H9 (cell line): Measurements from ENCODE around the gene SMAP1. TPM values are rescaled to one million over a fixed set of nuclear protein-coding genes. Genes with fewer than 3 reads are reported as not detected.

Experiments
- DNase-seq: peaks from one replicate; pipeline ENCODE4 v3.0.0-alpha.2; 2017
- H2AFZ ChIP-seq: one replicate; pipeline ENCODE4 v1.6.1; 2013; ENCODE audit warnings: mild to moderate bottlenecking, low read length, control low read depth, moderate library complexity
- H2AK5ac ChIP-seq: 2 replicates; pipeline ENCODE4 v1.6.1; 2013; ENCODE audit warnings: low read length, control low read depth, mixed read lengths; ENCODE audit not compliant: insufficient read length
- H2BK120ac ChIP-seq: one replicate; pipeline ENCODE4 v1.6.1; 2013; ENCODE audit warnings: low read depth, mild to moderate bottlenecking, low read length, control low read depth, inconsistent platforms; ENCODE audit not compliant: poor library complexity, severe bottlenecking
- H2BK12ac ChIP-seq: 2 replicates; pipeline ENCODE4 v1.6.1; 2013; ENCODE audit warnings: low read length, control low read depth, mixed read lengths, low read depth; ENCODE audit not compliant: insufficient read length
- H2BK15ac ChIP-seq: 2 replicates; pipeline ENCODE4 v1.6.1; 2013; ENCODE audit warnings: low read depth, low read length, control low read depth
- H2BK20ac ChIP-seq: one replicate; pipeline ENCODE4 v1.6.1; 2013; ENCODE audit warnings: low read depth, mild to moderate bottlenecking, low read length, control low read depth, inconsistent platforms; ENCODE audit not compliant: poor library complexity, severe bottlenecking
- H2BK5ac ChIP-seq: 2 replicates; pipeline ENCODE4 v1.6.1; 2013; ENCODE audit warnings: low read length, control low read depth, mixed read lengths; ENCODE audit not compliant: insufficient read length
- H3K14ac ChIP-seq: 2 replicates; pipeline ENCODE4 v1.6.1; 2013; ENCODE audit warnings: low read length, control low read depth; ENCODE audit not compliant: insufficient read depth
- H3K18ac ChIP-seq: 2 replicates; pipeline ENCODE4 v1.6.1; 2013; ENCODE audit warnings: low read depth, mild to moderate bottlenecking, mixed read lengths, low read length, control low read depth; ENCODE audit not compliant: insufficient read length
- H3K23ac ChIP-seq: 2 replicates; pipeline ENCODE4 v1.6.1; 2013; ENCODE audit warnings: low read length, control low read depth, mixed read lengths, low read depth; ENCODE audit not compliant: insufficient read length
- H3K23me2 ChIP-seq: 2 replicates; pipeline ENCODE4 v1.6.1; 2013; ENCODE audit warnings: low read depth, mild to moderate bottlenecking, mixed read lengths, low read length, control low read depth; ENCODE audit not compliant: insufficient read length, poor library complexity, severe bottlenecking
- H3K27ac ChIP-seq: 2 replicates; pipeline ENCODE4 v1.5.1; 2013; ENCODE audit warnings: low read length, control low read depth, mixed read lengths, low read depth; ENCODE audit not compliant: insufficient read length
- H3K27me3 ChIP-seq: 2 replicates; pipeline ENCODE4 v1.6.1; 2013; ENCODE audit warnings: low read length, control low read depth, inconsistent platforms; ENCODE audit not compliant: insufficient read depth
- H3K4ac ChIP-seq: 2 replicates; pipeline ENCODE4 v1.6.1; 2013; ENCODE audit warnings: low read depth, mild to moderate bottlenecking, control low read depth, inconsistent platforms, low read length, moderate library complexity
- H3K4me1 ChIP-seq: 2 replicates; pipeline ENCODE4 v1.6.1; 2013; ENCODE audit warnings: low read length, control low read depth, inconsistent platforms; ENCODE audit not compliant: insufficient read depth
- H3K4me2 ChIP-seq: 2 replicates; pipeline ENCODE4 v1.6.1; 2013; ENCODE audit warnings: low read length, control low read depth, mixed read lengths; ENCODE audit not compliant: insufficient read length, insufficient read depth
- H3K56ac ChIP-seq: 2 replicates; pipeline ENCODE4 v1.6.1; 2013; ENCODE audit warnings: low read depth, mild to moderate bottlenecking, mixed read lengths, low read length, control low read depth; ENCODE audit not compliant: insufficient read length
- H3K79me1 ChIP-seq: 2 replicates; pipeline ENCODE4 v1.6.1; 2013; ENCODE audit warnings: low read depth, mild to moderate bottlenecking, moderate library complexity, low read length, control low read depth, inconsistent platforms; ENCODE audit not compliant: insufficient read depth, poor library complexity, severe bottlenecking
- H3K79me2 ChIP-seq: 2 replicates; pipeline ENCODE4 v1.6.1; 2013; ENCODE audit warnings: low read length, control low read depth, inconsistent platforms; ENCODE audit not compliant: insufficient read depth
- H3K9ac ChIP-seq: 2 replicates; pipeline ENCODE4 v1.6.1; 2013; ENCODE audit warnings: low read length, control low read depth, mixed read lengths; ENCODE audit not compliant: insufficient read length; ENCODE audit errors: extremely low read depth
- H3K9me3 ChIP-seq: one replicate; pipeline ENCODE4 v1.6.1; 2013; ENCODE audit warnings: low read depth, low read length, inconsistent platforms; ENCODE audit not compliant: control insufficient read depth
- H3T11ph ChIP-seq: one replicate; pipeline ENCODE4 v1.6.1; 2013; ENCODE audit warnings: mild to moderate bottlenecking, low read length, control low read depth, inconsistent platforms
- H4K20me1 ChIP-seq: one replicate; pipeline ENCODE4 v1.6.1; 2013; ENCODE audit not compliant: control insufficient read depth, insufficient read length, insufficient read depth
- H4K5ac ChIP-seq: 2 replicates; pipeline ENCODE4 v1.6.1; 2013; ENCODE audit warnings: low read depth, mild to moderate bottlenecking, mixed read lengths, low read length, control low read depth; ENCODE audit not compliant: insufficient read length
- H4K8ac ChIP-seq: replicated peaks from 2 replicates; pipeline ENCODE4 v1.6.1; 2013; ENCODE audit warnings: low read length, control low read depth, mixed read lengths, low read depth; ENCODE audit not compliant: insufficient read length
- H4K91ac ChIP-seq: 2 replicates; pipeline ENCODE4 v1.6.1; 2013; ENCODE audit warnings: low read depth, mild to moderate bottlenecking, moderate library complexity, mixed read lengths, low read length, control low read depth; ENCODE audit not compliant: insufficient read length
- H3K27ac Mint-ChIP-seq, 3 experiments: 2 replicates in 2 of 3; 3 replicates in 1 of 3; pipeline ENCODE4 v1.8.0; 2020 to 2021; ENCODE audit warnings: mixed read lengths in 3 of 3, mild to moderate bottlenecking in 1 of 3, moderate library complexity in 1 of 3
- H3K27me3 Mint-ChIP-seq: 2 replicates; pipeline ENCODE4 v1.8.0; 2021; ENCODE audit warnings: low read depth, mild to moderate bottlenecking, moderate library complexity, mixed read lengths
- H3K36me3 Mint-ChIP-seq, 3 experiments: 2 replicates in 2 of 3; 3 replicates in 1 of 3; pipeline ENCODE4 v1.8.0; 2020 to 2021; ENCODE audit warnings: low read depth in 3 of 3, mixed read lengths in 3 of 3; ENCODE audit not compliant: insufficient read depth in 1 of 3
- H3K4me1 Mint-ChIP-seq, 2 experiments: 2 replicates each; pipeline ENCODE4 v1.8.0; 2020; ENCODE audit warnings: mixed read lengths in 2 of 2
- H3K4me3 Mint-ChIP-seq, 2 experiments: 2 replicates in 1 of 2; 3 replicates in 1 of 2; pipeline ENCODE4 v1.8.0; 2020 to 2021; ENCODE audit warnings: mild to moderate bottlenecking in 2 of 2, mixed read lengths in 2 of 2, moderate library complexity in 1 of 2
- H3K9me3 Mint-ChIP-seq, 2 experiments: 2 replicates in 1 of 2; 3 replicates in 1 of 2; pipeline ENCODE4 v1.8.0; 2020; ENCODE audit warnings: mild to moderate bottlenecking in 2 of 2, mixed read lengths in 2 of 2, moderate library complexity in 1 of 2
- WGBS: extraction: QIAGEN DNeasy Blood & Tissue Kit; methylation state at CpG from one replicate; pipeline ENCODE4 v1.1.7; 2013; ENCODE audit warnings: missing lambda C conversion rate, low lambda C conversion rate, mixed read lengths; ENCODE audit not compliant: insufficient read length; ENCODE audit errors: extremely low coverage; 5-methylcytosine and 5-hydroxymethylcytosine counted together
- total RNA-seq: library from RNA; stranded (reverse); gene quantifications from 2 replicates; pipeline ENCODE4 v1.2.1, GENCODE V29; 2021
- TF ChIP-seq, protein P1 (sequence below): fragments of 200-600 bp; sonication (generic); conservative IDR thresholded peaks from 3 replicates; pipeline ENCODE4 v1.8.0; 2021; ENCODE audit warnings: antibody characterized with exemption, mild to moderate bottlenecking

The SMAP1 gene
- total RNA-seq, 1 experiment from 2014 or later: 29.3 TPM

DNA sequence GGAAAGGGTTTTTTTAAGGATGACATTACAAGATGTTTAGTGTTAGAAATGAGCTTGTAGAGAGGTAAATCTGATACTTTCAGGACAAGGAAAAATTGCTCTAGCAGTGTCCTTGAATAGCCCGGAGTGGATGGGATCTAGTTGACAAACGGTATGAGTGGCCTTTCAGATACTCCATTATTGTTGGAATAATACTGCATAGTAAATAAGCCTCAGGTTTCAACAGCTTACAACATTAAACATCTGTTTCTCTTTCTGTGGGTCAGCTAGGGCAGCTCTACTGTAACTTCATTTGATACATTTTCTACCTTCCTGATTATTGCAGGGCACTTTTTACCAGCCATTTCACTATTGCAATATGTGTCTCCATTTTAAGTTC lies 171.2 kb downstream of the SMAP1 start:
- Histone ChIP-seq H3K79me1 (no peaks in the 10 kb centered on the region), H4K20me1 (no peaks in the 10 kb centered on the region), H2BK20ac (no peak overlapping the region), H2BK120ac (no peak overlapping the region), H4K8ac (no peak overlapping the region), H3K79me2 (no peaks in the 10 kb centered on the region), H3K4me1 (no peaks in the 10 kb centered on the region), H3K4ac (no peak overlapping the region), H3K9ac (no peak overlapping the region), H2AFZ (no peak overlapping the region), H2BK15ac (no peak overlapping the region), H4K5ac (no peak overlapping the region), H3K56ac (no peak overlapping the region), H3K23me2 (no peaks in the 10 kb centered on the region), H2BK12ac (no peak overlapping the region), H2BK5ac (no peak overlapping the region), H3K27ac (no peak overlapping the region), H3K9me3 (no peaks in the 10 kb centered on the region), H3T11ph (no peak overlapping the region), H3K14ac (no peak overlapping the region), H3K23ac (no peak overlapping the region), H3K4me2 (no peak overlapping the region), H4K91ac (no peak overlapping the region), H3K18ac (no peak overlapping the region), H2AK5ac (no peak overlapping the region), H3K27me3 (no peaks in the 10 kb centered on the region)
- no CpG with 5 or more reads among the region's 2 CpGs for WGBS
- Mint-ChIP-seq H3K36me3 (peaks cover 0 to 1% (median 0%) of the 10 kb centered on the region in 3 experiments; a peak in 1 of 7 replicates), H3K27ac (peak overlapping the region in 1 of 3 experiments; percentile 12; a peak in 1 of 7 replicates), H3K9me3 (no peaks in the 10 kb centered on the region), H3K4me3 (no peak overlapping the region), H3K4me1 (peaks cover 6% of the 10 kb centered on the region in 2 experiments; a peak in 1 of 4 replicates), H3K27me3 (no peaks in the 10 kb centered on the region)
- TF ChIP-seq, protein P1, sequence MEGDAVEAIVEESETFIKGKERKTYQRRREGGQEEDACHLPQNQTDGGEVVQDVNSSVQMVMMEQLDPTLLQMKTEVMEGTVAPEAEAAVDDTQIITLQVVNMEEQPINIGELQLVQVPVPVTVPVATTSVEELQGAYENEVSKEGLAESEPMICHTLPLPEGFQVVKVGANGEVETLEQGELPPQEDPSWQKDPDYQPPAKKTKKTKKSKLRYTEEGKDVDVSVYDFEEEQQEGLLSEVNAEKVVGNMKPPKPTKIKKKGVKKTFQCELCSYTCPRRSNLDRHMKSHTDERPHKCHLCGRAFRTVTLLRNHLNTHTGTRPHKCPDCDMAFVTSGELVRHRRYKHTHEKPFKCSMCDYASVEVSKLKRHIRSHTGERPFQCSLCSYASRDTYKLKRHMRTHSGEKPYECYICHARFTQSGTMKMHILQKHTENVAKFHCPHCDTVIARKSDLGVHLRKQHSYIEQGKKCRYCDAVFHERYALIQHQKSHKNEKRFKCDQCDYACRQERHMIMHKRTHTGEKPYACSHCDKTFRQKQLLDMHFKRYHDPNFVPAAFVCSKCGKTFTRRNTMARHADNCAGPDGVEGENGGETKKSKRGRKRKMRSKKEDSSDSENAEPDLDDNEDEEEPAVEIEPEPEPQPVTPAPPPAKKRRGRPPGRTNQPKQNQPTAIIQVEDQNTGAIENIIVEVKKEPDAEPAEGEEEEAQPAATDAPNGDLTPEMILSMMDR: no peak
- no peak for DNase-seq
